GM19438 (cell line): ENCODE results near the gene SHOX.
"Not testable (repeated sequence)": the region's sequence is repeated elsewhere in the genome, so short reads cannot be mapped to it uniquely, and the experiment has no call there.

Source experiments
- ATAC-seq: cut with Tn5 transposase; IDR thresholded peaks from one replicate; pipeline ENCODE4 v1.9.1; 2021; ENCODE audit warnings: low read depth; ENCODE audit not compliant: unreplicated experiment

SHOX gene

GRCh38 chrX:621705-622503 lies 8.7 kb upstream of the SHOX start:
- no peak for ATAC-seq

- ATAC-seq: not testable (repeated sequence)
These were observed 7.8 kb upstream of the SHOX start for GRCh38 chrX:622802-623201.

GRCh38 chrX:623268-623598 lies 7.4 kb upstream of the SHOX start:
- no peak for ATAC-seq

- ATAC-seq: no peak
These were observed 6.8 kb upstream of the SHOX start for GRCh38 chrX:623599-624315.

GRCh38 chrX:625137-625691 lies 5.4 kb upstream of the SHOX start:
- no peak for ATAC-seq

- not testable (repeated sequence) for ATAC-seq
These were observed 4.5 kb upstream of the SHOX start for GRCh38 chrX:626047-626446.

GRCh38 chrX:626745-627509 lies 3.7 kb upstream of the SHOX start:
- ATAC-seq: no peak

- no peak for ATAC-seq
These were observed 3.0 kb upstream of the SHOX start for GRCh38 chrX:627510-627981.

GRCh38 chrX:627995-628394 lies 2.6 kb upstream of the SHOX start:
- no peak for ATAC-seq

GRCh38 chrX:629230-630006 lies 1.2 kb upstream of the SHOX start:
- no peak for ATAC-seq

- no peak for ATAC-seq
These were observed 482 bp upstream of the SHOX start for GRCh38 chrX:630007-630611.

- ATAC-seq: no peak
These were observed 1.3 kb downstream of the SHOX start for GRCh38 chrX:631802-632365.

GRCh38 chrX:632366-633042 lies 1.9 kb downstream of the SHOX start:
- no peak for ATAC-seq

GRCh38 chrX:633043-633984 lies 2.7 kb downstream of the SHOX start:
- no peak for ATAC-seq

- ATAC-seq: no peak
These were observed 3.7 kb downstream of the SHOX start for GRCh38 chrX:633985-634958.

- ATAC-seq: no peak
These were observed 5.0 kb downstream of the SHOX start for GRCh38 chrX:635428-636090.
